K562 (cell line): ENCODE data around the gene ENDOV. TPM values are rescaled to one million over a fixed set of nuclear protein-coding genes. Genes with fewer than 3 reads are reported as not detected.

Source experiments
- ATAC-seq: fragments of 200-7000 bp; cut with Tn5 transposase; 3 replicates; pipeline ENCODE4 v1.9.1; 2020; ENCODE audit warnings: moderate library complexity
- BruUV-seq: library from RNA; stranded (reverse); fragments of 400-500 nt; replicated peaks from 2 replicates; lab custom pipeline; 2021; lab: Mats Ljungman, UMichigan
- CTCF ChIA-PET: fragments of 300-600 bp; formaldehyde crosslinking; extraction: SDS; loops from one replicate; lab custom pipeline; 2021; ENCODE audit warnings: low intra/inter-chr PET ratio; lab: Yijun Ruan, JAX
- POLR2A ChIA-PET: fragments of 300-600, 350-650 bp; sonication (Branson Sonifier 250); formaldehyde crosslinking; extraction: SDS; loops from one replicate; lab custom pipeline; 2021; ENCODE audit warnings: antibody characterized with exemption, inconsistent platforms; lab: Yijun Ruan, JAX
- DNase-seq, 4 experiments: peaks; one replicate each; pipeline versions ENCODE4 v3.0.0 to v3.0.0-alpha.2; 2011 to 2018; ENCODE audit warnings: low spot score in 3 of 4, mixed read lengths in 3 of 4; ENCODE audit errors: extremely low read depth in 1 of 4
- FAIRE-seq: peaks from 2 replicates; lab custom pipeline; 2011; peaks lifted over from hg19 to GRCh38; lab: Jason Lieb, UNC
- H2AFZ ChIP-seq: 2 replicates; pipeline ENCODE4 v1.6.0; 2011; ENCODE audit warnings: low read depth, low read length, control low read depth, inconsistent platforms
- H3K27ac ChIP-seq: fragments of 200-600 bp; 3 replicates; pipeline ENCODE4 v1.8.0; 2011; ENCODE audit warnings: low read depth, mild to moderate bottlenecking, control low read depth, inconsistent platforms, low read length, moderate library complexity, mixed read lengths; ENCODE audit errors: extremely low read depth
- H3K27me3 ChIP-seq, 2 experiments: fragments of 300-600 bp in 1 of 2; 2 replicates in 1 of 2; 3 replicates in 1 of 2; pipeline versions ENCODE4 v1.6.0 to v1.8.0; 2011; ENCODE audit warnings: inconsistent platforms in 2 of 2, low read length in 2 of 2, mild to moderate bottlenecking in 1 of 2, mixed read lengths in 1 of 2, moderate library complexity in 1 of 2; ENCODE audit not compliant: control insufficient read depth in 2 of 2, insufficient read depth in 2 of 2
- H3K36me3 ChIP-seq: fragments of 300-600 bp; 3 replicates; pipeline ENCODE4 v1.8.0; 2011; ENCODE audit warnings: mild to moderate bottlenecking, low read length, inconsistent platforms; ENCODE audit not compliant: control insufficient read depth, insufficient read depth
- H3K4me1 ChIP-seq, 2 experiments: fragments of 200-600 bp in 1 of 2; replicated peaks in 1 of 2; 2 replicates in 1 of 2; 3 replicates in 1 of 2; pipeline versions ENCODE4 v1.5.1 to v1.8.0; 2011; ENCODE audit warnings: inconsistent platforms in 2 of 2, low read length in 2 of 2, mild to moderate bottlenecking in 1 of 2, mixed read lengths in 1 of 2, moderate library complexity in 1 of 2; ENCODE audit not compliant: control insufficient read depth in 2 of 2, insufficient read depth in 2 of 2
- H3K4me2 ChIP-seq: 2 replicates; pipeline ENCODE4 v1.6.1; 2011; ENCODE audit warnings: low read length, control low read depth, inconsistent platforms, mixed read lengths; ENCODE audit not compliant: insufficient read depth
- H3K4me3 ChIP-seq: fragments of 200-600 bp; sonication (generic), shearing (Covaris generic); 2 replicates; pipeline ENCODE4 v1.5.1; 2016; ENCODE audit warnings: control low read depth, inconsistent platforms
- H3K79me2 ChIP-seq: fragments of 200-600 bp; 3 replicates; pipeline ENCODE4 v1.8.0; 2011; ENCODE audit warnings: low read length, inconsistent platforms; ENCODE audit not compliant: control insufficient read depth, insufficient read depth
- H3K9ac ChIP-seq, 2 experiments: 2 replicates each; pipeline versions ENCODE4 v1.6.0 to v1.6.1; 2011; ENCODE audit warnings: low read depth in 2 of 2, low read length in 2 of 2, control low read depth in 1 of 2, inconsistent platforms in 1 of 2, mild to moderate bottlenecking in 1 of 2, mixed read lengths in 1 of 2; ENCODE audit not compliant: insufficient read depth in 1 of 2
- H3K9me1 ChIP-seq: one replicate; pipeline ENCODE4 v1.6.0; 2011; ENCODE audit warnings: inconsistent platforms, mild to moderate bottlenecking, low read length, moderate library complexity; ENCODE audit not compliant: control insufficient read depth, insufficient read depth
- H3K9me3 ChIP-seq: replicated peaks from 2 replicates; pipeline ENCODE4 v1.5.1; 2011; ENCODE audit warnings: low read depth, low read length, inconsistent platforms; ENCODE audit not compliant: control insufficient read depth, insufficient read depth
- H4K20me1 ChIP-seq: replicated peaks from 2 replicates; pipeline ENCODE4 v1.6.1; 2011; ENCODE audit warnings: low read length, inconsistent platforms, mixed read lengths; ENCODE audit not compliant: control insufficient read depth, insufficient read depth
- NELFE ChIP-seq: IDR thresholded peaks from 2 replicates; pipeline ENCODE4 v1.6.1; 2011; ENCODE audit warnings: mild to moderate bottlenecking; ENCODE audit not compliant: insufficient read depth, insufficient read length
- NFE2 ChIP-seq: IDR thresholded peaks from 2 replicates; pipeline ENCODE4 v1.6.1; 2014; ENCODE audit warnings: antibody characterized with exemption, low read depth
- PCBP1 ChIP-seq: fragments of 200-400 bp; formaldehyde crosslinking; IDR thresholded peaks from 2 replicates; pipeline ENCODE4 v1.6.1; 2018; ENCODE audit warnings: mild to moderate bottlenecking, low read depth, low read length; ENCODE audit not compliant: poor library complexity, severe bottlenecking
- POLR2G ChIP-seq: fragments of 200-400 bp; formaldehyde crosslinking; IDR thresholded peaks from 2 replicates; pipeline ENCODE4 v1.6.1; 2017; ENCODE audit warnings: low read depth, mild to moderate bottlenecking, antibody characterized with exemption, low read length, moderate library complexity
- RBM34 ChIP-seq: fragments of 200-400 bp; formaldehyde crosslinking; IDR thresholded peaks from 2 replicates; pipeline ENCODE4 v1.6.1; 2018; ENCODE audit warnings: low read length, borderline replicate concordance; ENCODE audit not compliant: insufficient read depth
- ZNF695 ChIP-seq: fragments of 450-650 bp; formaldehyde crosslinking; IDR thresholded peaks from 2 replicates; pipeline ENCODE4 v1.4.0; 2020; ENCODE audit warnings: mild to moderate bottlenecking, moderate library complexity
- WGBS: fragments of 100-300 bp; shearing (Covaris generic); methylation state at CpG from one replicate; pipeline ENCODE4 v1.1.6; 2016; ENCODE audit warnings: low coverage, mixed read lengths; ENCODE audit not compliant: insufficient coverage; ENCODE audit errors: missing lambda C conversion rate; 5-methylcytosine and 5-hydroxymethylcytosine counted together
- in situ Hi-C: fragments of 300-500 bp; cut with MboI; formaldehyde crosslinking; loops from 4 replicates; pipeline ENCODE4 v1.15.0; 2018; ENCODE audit warnings: inconsistent platforms, mixed read lengths
- intact Hi-C: fragments of 100-400 bp; cut with micrococcal nuclease; formaldehyde crosslinking; loops from 2 replicates; pipeline ENCODE4 v1.14.2; 2022
- polyA plus RNA-seq, 8 experiments: library from polyadenylated mRNA; depleted of rRNA in 4 of 8; stranded (reverse) in 5 of 8; unstranded in 3 of 8; fragments of >200 nt; fragmentation: Nextera tagmentation in 2 of 8; fragmentation: Illumina TruSeq in 1 of 8; extraction: Ambion mirVana in 2 of 8; extraction: Trizol in 1 of 8; gene quantifications; 2 replicates each; pipeline versions ENCODE4 v1.2.1 to v1.2.3, GENCODE V29; 2011 to 2014; ENCODE audit warnings: inconsistent platforms in 1 of 8, missing spikeins in 1 of 8
- total RNA-seq, 7 experiments: library from RNA; depleted of rRNA in 6 of 7; stranded (reverse); fragments of >200 nt in 6 of 7; fragmentation: Illumina TruSeq in 2 of 7; extraction: Trizol in 2 of 7; gene quantifications; 2 replicates each; pipeline versions ENCODE4 v1.2.1 to v1.2.3, GENCODE V29; 2011 to 2021; ENCODE audit warnings: low replicate concordance in 1 of 7

ENDOV gene
- total and polyA plus RNA-seq, 9 of the 15 experiments (the other 6 are each of a cell fraction or from before 2014, with no cell fraction given) = 1.2 to 8.2 (median 3.7) TPM

DNA sequence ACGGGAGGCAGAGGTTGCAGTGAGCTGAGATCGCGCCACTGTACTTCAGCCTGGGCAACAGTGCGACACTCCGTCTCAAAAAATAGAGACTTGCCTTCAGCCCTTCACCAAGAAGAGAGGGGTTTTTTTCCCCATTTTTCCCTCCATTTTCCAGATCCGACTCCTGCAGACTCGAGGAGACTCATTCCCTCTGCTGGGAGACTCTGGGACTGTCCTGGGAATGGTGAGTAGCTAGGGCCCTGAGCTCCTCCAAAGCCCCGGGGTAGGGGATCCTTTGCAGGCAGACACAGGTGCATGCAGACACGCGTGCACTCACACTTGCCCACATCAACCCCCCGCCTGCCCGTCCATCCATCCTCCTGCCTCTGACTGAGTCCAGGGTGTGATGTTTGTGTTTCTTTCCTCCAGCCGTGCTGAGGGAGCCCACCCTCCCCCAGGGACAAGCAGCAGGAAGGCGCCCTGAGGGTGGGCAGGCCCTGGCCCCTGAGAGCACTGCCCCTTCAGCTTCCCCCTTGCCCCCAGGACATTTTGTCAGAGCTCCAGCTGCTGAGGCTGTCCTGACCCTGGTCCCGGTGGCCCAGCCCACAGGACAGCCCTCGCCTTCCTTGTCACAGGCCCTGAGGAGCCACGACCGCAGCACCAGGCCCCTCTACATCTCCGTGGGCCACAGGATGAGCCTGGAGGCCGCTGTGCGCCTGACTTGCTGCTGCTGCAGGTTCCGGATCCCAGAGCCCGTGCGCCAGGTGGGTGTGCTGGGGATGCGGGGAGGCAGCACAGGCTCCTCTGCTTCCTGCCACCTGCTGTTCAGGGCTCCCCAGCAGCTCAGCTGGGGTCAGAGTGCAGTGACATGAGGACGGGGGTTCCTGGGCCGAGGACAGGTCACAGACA lies 10.2 kb downstream of the ENDOV start:
- ATAC-seq = no peak
- POLR2A ChIA-PET = interaction anchor here (0.6 to 0.8 kb wide), 5 partner anchors 24 to 1584 kb away, joined by 3 read pairs; no protein-coding TSS in a partner anchor
- Histone ChIP-seq H3K79me2 (no peaks in the 10 kb centered on the region), H3K27me3 (peaks cover 20 to 78% of the 10 kb centered on the region in 2 experiments; a peak in 4 of 5 replicates), H2AFZ (no peak overlapping the region), H3K9ac (0 out of 4 replicates have a peak overlapping the region, but pooled peaks of 1 of the 2 experiments have one; percentile 26), H3K9me1 (no peaks in the 10 kb centered on the region), H3K4me1 (peaks cover 0 to 45% of the 10 kb centered on the region in 2 experiments; a peak in 2 of 5 replicates), H3K4me3 (no peak overlapping the region), H3K36me3 (no peaks in the 10 kb centered on the region), H4K20me1 (peaks cover 33% of the 10 kb centered on the region), H3K9me3 (no peaks in the 10 kb centered on the region), H3K4me2 (no peak overlapping the region), H3K27ac (no peak overlapping the region)
- TF ChIP-seq ZNF695 (CRISPR knock-in tag) = no peak
- TF ChIP-seq RBM34 = no peak
- no peak for TF ChIP-seq NFE2
- TF ChIP-seq POLR2G = peak; percentile 38
- no peak for TF ChIP-seq NELFE
- no peak for TF ChIP-seq PCBP1
- in situ Hi-C loops (loop anchor here (5.0 kb wide), 2 partner anchors 152 to 557 kb away; no protein-coding TSS in a partner anchor), intact Hi-C loops (loop anchor here (5.0 kb wide), 2 partner anchors 227 to 557 kb away; no protein-coding TSS in a partner anchor)
- no peak for DNase-seq
- WGBS = 14% methylated on average over 26 of the region's 27 CpGs
- CTCF ChIA-PET = interaction anchor here (2.7 kb wide), 1 partner anchor 150 kb away, joined by 38 read pairs; no protein-coding TSS in a partner anchor
- FAIRE-seq = no peak
- BruUV-seq = no TSS peak
